HG03280 (cell line): ENCODE measurements around the gene PYGO1.
"Not testable (repeated sequence)": the region's sequence is repeated elsewhere in the genome, so short reads cannot be mapped to it uniquely, and the experiment has no call there.

Experiments
- ATAC-seq: cut with Tn5 transposase; IDR thresholded peaks from one replicate; pipeline ENCODE4 v1.9.1; 2021; ENCODE audit warnings: mild to moderate bottlenecking, moderate library complexity; ENCODE audit not compliant: unreplicated experiment

Gene PYGO1

GRCh38 chr15:55513621-55514413, 74.3 kb downstream of the PYGO1 start:
- not testable (repeated sequence) for ATAC-seq

GRCh38 chr15:55513152-55513551, 75.0 kb downstream of the PYGO1 start:
- no peak for ATAC-seq

- no peak for ATAC-seq
These were observed 80.6 kb downstream of the PYGO1 start for GRCh38 chr15:55507567-55507966.

GRCh38 chr15:55505407-55505806, 82.7 kb downstream of the PYGO1 start:
- not testable (repeated sequence) for ATAC-seq

GRCh38 chr15:55499151-55499550, 89.0 kb downstream of the PYGO1 start:
- ATAC-seq: no peak

DNA sequence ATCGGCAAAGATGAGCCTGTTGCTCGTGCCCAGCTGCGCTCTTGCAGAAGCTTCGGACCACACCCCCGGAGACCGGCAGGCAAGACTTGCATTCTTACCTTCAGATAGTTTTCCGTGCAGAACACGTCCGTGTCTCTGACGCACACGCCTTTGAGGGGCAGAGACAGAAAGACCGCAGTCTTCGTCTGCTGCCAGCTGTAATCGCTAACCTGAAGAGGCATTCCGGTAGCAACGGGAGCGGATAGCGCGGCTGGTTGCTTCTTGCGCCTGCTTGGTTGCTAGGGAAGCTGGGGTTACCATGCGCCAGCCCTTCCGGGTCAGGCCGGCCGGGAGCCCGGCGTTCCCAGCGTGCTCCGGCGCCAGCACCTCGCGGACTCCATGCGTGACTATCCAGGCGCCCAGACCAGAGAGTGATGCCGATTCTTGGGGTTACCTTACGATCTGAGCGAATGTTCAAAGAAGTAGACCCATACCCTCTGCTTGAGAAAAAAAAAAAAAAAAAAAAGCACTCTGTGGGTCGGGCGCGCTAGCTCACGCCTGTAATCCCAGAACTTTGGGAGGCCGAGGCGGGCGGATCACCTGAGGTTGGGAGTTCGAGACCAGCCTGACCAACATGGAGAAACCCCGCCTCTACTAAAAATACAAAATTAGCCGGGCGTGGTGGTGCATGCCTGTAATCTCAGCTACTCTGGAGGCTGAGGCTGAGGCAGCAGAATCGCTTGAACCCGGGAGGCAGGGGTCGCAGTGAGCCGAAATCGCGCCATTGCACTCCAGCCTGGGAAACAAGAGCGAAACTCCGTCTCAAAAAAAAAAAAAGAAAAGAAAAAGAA, 89.8 kb downstream of the PYGO1 start:
- ATAC-seq: peak; percentile 98

GRCh38 chr15:55496716-55497115, 91.4 kb downstream of the PYGO1 start:
- ATAC-seq: no peak

- ATAC-seq: no peak
These were observed 93.2 kb downstream of the PYGO1 start for GRCh38 chr15:55494931-55495330.

DNA sequence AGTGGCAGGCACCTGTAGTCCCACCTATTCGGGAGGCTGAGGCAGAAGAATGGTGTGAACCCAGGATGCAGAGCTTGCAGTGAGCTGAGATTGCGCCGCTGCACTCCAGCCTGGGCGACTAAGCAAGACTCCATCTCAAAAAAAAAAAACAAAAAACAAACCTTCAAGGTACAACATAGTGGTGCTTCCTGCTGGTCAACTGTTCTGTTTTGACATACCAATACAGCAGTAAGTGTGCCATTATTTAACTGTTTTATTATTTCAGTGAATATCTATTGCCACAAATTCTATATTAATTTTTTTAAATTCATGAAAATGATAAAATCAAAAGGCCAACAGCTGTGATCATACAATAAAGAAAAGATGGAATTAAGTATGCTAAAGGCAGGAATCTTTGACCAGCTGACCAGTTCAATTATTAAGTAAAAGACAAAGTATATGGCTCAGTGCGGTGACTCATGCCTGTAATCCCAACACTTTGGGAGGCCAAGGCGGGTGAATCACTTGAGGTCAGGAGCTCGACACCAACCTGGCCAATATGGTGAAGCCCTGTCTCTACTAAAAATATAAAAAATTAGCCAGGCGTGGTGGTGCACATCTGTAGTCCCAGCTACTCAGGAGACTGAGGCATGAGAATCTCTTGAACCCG, 99.1 kb downstream of the PYGO1 start:
- not testable (repeated sequence) for ATAC-seq
